ENCODE data around the gene DCTD.
A peak's percentile ranks its signal among the peaks of the same experiment; 100 is the strongest.

Gene DCTD

GRCh38 chr4:182917182-182918043, at the start of gene DCTD:
Gene DCTD (minus strand): TSS chr4:182917386. CDS start chr4:182915568, 1,818 bp downstream.
- ChIA-PET CTCF (interaction anchor here (2.7 kb wide), 1 partner anchor 8 kb away, joined by 12 read pairs; no protein-coding TSS in a partner anchor), POLR2A (no interaction called here)
- Histone ChIP-seq H3K36me3 (ENCODE audit: control insufficient read depth in 2 of 2, insufficient read depth in 1 of 2, low read length in 2 of 2) (peaks cover 0 to 29% of the 10 kb centered on the region in 2 experiments; a peak in 1 of 3 replicates), H3K4me1 (ENCODE audit: control insufficient read depth, insufficient read depth, low read length) (no peaks in the 10 kb centered on the region), H3K9me3 (ENCODE audit: control insufficient read depth, insufficient read depth, low read depth, low read length) (no peaks in the 10 kb centered on the region), H3K4me3 (ENCODE audit: low read depth, low read length) (peak within 1 kb of the TSS; percentile 63), H3K27ac (ENCODE audit: extremely low read depth, low read depth, low read length) (peak within 1 kb of the TSS; percentile 77)
- TF ChIP-seq HIC1 (tag by site-specific recombination; IDR thresholded peaks at IDR 0.05) = 0 out of 2 replicates have a peak, but pooled peaks have one; percentile 33
- TF ChIP-seq ZNF747 (tag by site-specific recombination; IDR thresholded peaks at IDR 0.05) = no peak
- TF ChIP-seq ZSCAN16 (tag by site-specific recombination; IDR thresholded peaks at IDR 0.05) = no peak
- no peak for TF ChIP-seq ZNF768 (tag by site-specific recombination; IDR thresholded peaks at IDR 0.05)
- TF ChIP-seq ZBTB11 (tag by site-specific recombination; conservative IDR thresholded peaks at IDR 0.05; ENCODE audit: low read depth) = no peak
- TF ChIP-seq MEIS1 (CRISPR knock-in tag; IDR thresholded peaks at IDR 0.05; ENCODE audit: borderline replicate concordance) = no peak
- TF ChIP-seq ZBTB48 (tag by site-specific recombination; IDR thresholded peaks at IDR 0.05) = 0 out of 2 replicates have a peak, but pooled peaks have one; percentile 19
- TF ChIP-seq PRDM2 (tag by site-specific recombination; IDR thresholded peaks at IDR 0.05; ENCODE audit: borderline replicate concordance) = no peak
- peak; percentile 64 for TF ChIP-seq ZBTB26 (tag by site-specific recombination; optimal IDR thresholded peaks at IDR 0.05)
- TF ChIP-seq ZNF629 (tag by site-specific recombination; IDR thresholded peaks at IDR 0.05) = no peak
- TF ChIP-seq ZNF670 (tag by site-specific recombination; IDR thresholded peaks at IDR 0.05; ENCODE audit: low read depth) = no peak
- TF ChIP-seq ZBTB8A (tag by site-specific recombination; IDR thresholded peaks at IDR 0.05) = peak; percentile 44
- TF ChIP-seq ZNF292 (tag by site-specific recombination; IDR thresholded peaks at IDR 0.05; ENCODE audit: borderline replicate concordance, low read depth) = no peak
- no peak for TF ChIP-seq ZNF140 (tag by site-specific recombination; IDR thresholded peaks at IDR 0.05)
- peak; percentile 23; the same call in 1 of the 2 replicates for TF ChIP-seq PRDM10 (tag by site-specific recombination; IDR thresholded peaks at IDR 0.05)
- no peak for TF ChIP-seq ZNF350 (tag by site-specific recombination; IDR thresholded peaks at IDR 0.05)
